CD4-positive, alpha-beta T cell treated with Interleukin-10 for 1 hour (primary cell): ENCODE measurements around the gene CEP112.

Source experiments
- DNase-seq: peaks from one replicate; pipeline ENCODE4 v3.0.0-alpha.2; 2020

CEP112 gene

GRCh38 chr17:65618516-65618915, 573.4 kb downstream of the CEP112 start:
- no peak for DNase-seq

GRCh38 chr17:65617496-65617895, 574.4 kb downstream of the CEP112 start:
- no peak for DNase-seq

GRCh38 chr17:65609749-65610148, 582.2 kb downstream of the CEP112 start:
- no peak for DNase-seq

GRCh38 chr17:65609286-65609685, 582.6 kb downstream of the CEP112 start:
- no peak for DNase-seq

- no peak for DNase-seq
Observed at GRCh38 chr17:65604070-65604469, 587.9 kb downstream of the CEP112 start.

- DNase-seq: no peak
Observed at GRCh38 chr17:65601881-65602280, 590.1 kb downstream of the CEP112 start.

GRCh38 chr17:65601145-65601544, 590.8 kb downstream of the CEP112 start:
- DNase-seq: no peak

- no peak for DNase-seq
Observed at GRCh38 chr17:65600518-65600917, 591.4 kb downstream of the CEP112 start.

GRCh38 chr17:65599650-65600049, 592.3 kb downstream of the CEP112 start:
- no peak for DNase-seq

GRCh38 chr17:65598746-65599145, 593.2 kb downstream of the CEP112 start:
- no peak for DNase-seq

- no peak for DNase-seq
Observed at GRCh38 chr17:65595071-65595656, 596.8 kb downstream of the CEP112 start.

GRCh38 chr17:65593855-65594845, 597.8 kb downstream of the CEP112 start:
- no peak for DNase-seq

- DNase-seq: no peak
Observed at GRCh38 chr17:65593092-65593854, 598.7 kb downstream of the CEP112 start.

- DNase-seq: no peak
Observed at GRCh38 chr17:65592125-65592965, 599.6 kb downstream of the CEP112 start.

GRCh38 chr17:65589321-65589720, 602.6 kb downstream of the CEP112 start:
- DNase-seq: no peak

- DNase-seq: no peak
Observed at GRCh38 chr17:65588181-65588808, 603.6 kb downstream of the CEP112 start.

GRCh38 chr17:65587534-65588180, 604.3 kb downstream of the CEP112 start:
- DNase-seq: no peak

GRCh38 chr17:65586899-65587298, 605.0 kb downstream of the CEP112 start:
- DNase-seq: no peak
